T1000 (cell line): ENCODE data around the gene IGF2BP3.

Source experiments
- DNase-seq: peaks from one replicate; lab custom pipeline; 2025; ENCODE audit warnings: mixed read lengths; lab: John Stamatoyannopoulos, UW

Gene IGF2BP3

GRCh38 chr7:23260371-23260770 lies 209.9 kb downstream of the IGF2BP3 start:
- no peak for DNase-seq
